Lower leg skin (tissue), 3 donors: ENCODE results near the gene CRACR2B.

Experiments used
- CTCF ChIP-seq, 3 donors: fragments of 450-650 bp; IDR thresholded peaks; one replicate each; pipeline ENCODE4 v1.5.1; 2016; ENCODE audit warnings: antibody characterized with exemption in 3 of 3, mild to moderate bottlenecking in 3 of 3, moderate library complexity in 2 of 3
- POLR2A ChIP-seq, 2 donors: fragments of 450-650 bp; IDR thresholded peaks; one replicate each; pipeline ENCODE4 v1.6.1; 2016 to 2017; ENCODE audit warnings: antibody characterized with exemption in 2 of 2, mild to moderate bottlenecking in 1 of 2, moderate library complexity in 1 of 2

- TF ChIP-seq POLR2A (IDR thresholded peaks at IDR 0.05) (no peak), CTCF (IDR thresholded peaks at IDR 0.05) (no peak)
Observed at GRCh38 chr11:808427-809286, 19.1 kb upstream of the CRACR2B start.
